ENCODE results near the gene CCDC191.

GRCh38 chr3:113983544-113983943 is 72.8 kb downstream of the CCDC191 start:
- no peak for TF ChIP-seq CTCF (IDR thresholded peaks at IDR 0.05; ENCODE audit: insufficient read depth, low read length, poor library complexity, severe bottlenecking)
- no peak for TF ChIP-seq EZH2phosphoT487 (conservative IDR thresholded peaks at IDR 0.05; ENCODE audit: low read length)
